HCT116 (cell line): Measurements from ENCODE around the gene OR7G1. TPM values are rescaled to one million over a fixed set of nuclear protein-coding genes. Genes with fewer than 3 reads are reported as not detected.

Experiments used
- ATAC-seq: fragments of 200-7000 bp; cut with Tn5 transposase; 2 replicates; pipeline ENCODE4 v1.9.1; 2020; ENCODE audit warnings: mild to moderate bottlenecking, moderate library complexity
- BruUV-seq: library from RNA; stranded (reverse); fragments of 400-500 nt; replicated peaks from 2 replicates; lab custom pipeline; 2021; lab: Mats Ljungman, UMichigan
- CTCF ChIA-PET: fragments of 300-600 bp; sonication (Branson Sonifier 250); formaldehyde crosslinking; loops from one replicate; lab custom pipeline; 2021; ENCODE audit warnings: antibody characterized with exemption; lab: Charles Lee
- POLR2A ChIA-PET: fragments of 300-600, 350-600 bp; sonication (Branson Sonifier 250); formaldehyde crosslinking; loops from one replicate; lab custom pipeline; 2021; ENCODE audit warnings: antibody characterized with exemption; lab: Charles Lee
- RAD21 ChIA-PET, 2 experiments: fragments of 300-600 bp; sonication (Branson Sonifier 250); formaldehyde crosslinking; loops; one replicate each; lab custom pipeline; 2023; ENCODE audit warnings: low total read pairs in 2 of 2; ENCODE audit not compliant: uncharacterized antibody in 2 of 2, unreplicated experiment in 2 of 2, low non-redundant PET in 1 of 2; lab: Charles Lee
- DNase-seq: peaks from one replicate; pipeline ENCODE4 v3.0.0-alpha.2; 2010; ENCODE audit warnings: low read depth, low spot score
- H2AFZ ChIP-seq: fragments of 200-600 bp; shearing (Covaris generic), sonication (generic); 2 replicates; pipeline ENCODE4 v1.6.1; 2017; ENCODE audit warnings: low read depth, mixed run types, mixed read lengths, antibody characterized with exemption, low read length; ENCODE audit not compliant: poor library complexity, severe bottlenecking
- H3K27ac ChIP-seq: 2 replicates; pipeline ENCODE4 v1.5.1; 2012; ENCODE audit warnings: low read depth, low read length
- H3K27me3 ChIP-seq: fragments of 200-600 bp; sonication (generic); 2 replicates; pipeline ENCODE4 v1.6.1; 2016; ENCODE audit warnings: mixed run types, low read length, mixed read lengths; ENCODE audit not compliant: insufficient read depth
- H3K36me3 ChIP-seq, 2 experiments: fragments of 200-500 bp in 1 of 2; fragments of 200-600 bp in 1 of 2; sonication (Bioruptor generic) in 1 of 2; sonication (generic) in 1 of 2; 2 replicates each; pipeline versions ENCODE4 v1.5.1 to v1.6.1; 2014 to 2016; ENCODE audit warnings: low read length in 2 of 2, inconsistent platforms in 1 of 2, mixed read lengths in 1 of 2, mixed run types in 1 of 2; ENCODE audit not compliant: insufficient read depth in 2 of 2, control insufficient read depth in 1 of 2
- H3K4me1 ChIP-seq, 2 experiments: fragments of 200-600 bp in 1 of 2; sonication (generic) in 1 of 2; 2 replicates each; pipeline versions ENCODE4 v1.5.1 to v1.6.1; 2012 to 2017; ENCODE audit warnings: low read length in 2 of 2, inconsistent platforms in 1 of 2, mild to moderate bottlenecking in 1 of 2, mixed read lengths in 1 of 2, mixed run types in 1 of 2, moderate library complexity in 1 of 2; ENCODE audit not compliant: insufficient read depth in 2 of 2, control insufficient read depth in 1 of 2
- H3K4me2 ChIP-seq: fragments of 200-600 bp; sonication (generic); 2 replicates; pipeline ENCODE4 v1.6.1; 2017; ENCODE audit warnings: mixed run types, low read length, mixed read lengths
- H3K4me3 ChIP-seq, 2 experiments: fragments of 200-600 bp in 1 of 2; sonication (generic) in 1 of 2; replicated peaks in 1 of 2; 2 replicates each; pipeline ENCODE4 v1.5.1; 2011 to 2016; ENCODE audit warnings: low read length in 2 of 2, control low read depth in 1 of 2, low read depth in 1 of 2, mild to moderate bottlenecking in 1 of 2, mixed read lengths in 1 of 2, mixed run types in 1 of 2
- H3K79me2 ChIP-seq: fragments of 200-600 bp; sonication (generic); 2 replicates; pipeline ENCODE4 v1.6.1; 2017; ENCODE audit warnings: mild to moderate bottlenecking, mixed run types, low read length, moderate library complexity, mixed read lengths; ENCODE audit not compliant: insufficient read depth
- H3K9ac ChIP-seq: fragments of 200-600 bp; sonication (generic); 2 replicates; pipeline ENCODE4 v1.6.1; 2016; ENCODE audit warnings: low read length, mixed read lengths
- H3K9me2 ChIP-seq: fragments of 200-600 bp; sonication (generic), shearing (Covaris generic); 2 replicates; pipeline ENCODE4 v1.6.1; 2017; ENCODE audit warnings: mixed run types, mild to moderate bottlenecking, moderate library complexity; ENCODE audit not compliant: insufficient read depth
- H3K9me3 ChIP-seq, 2 experiments: fragments of 200-500 bp in 1 of 2; fragments of 200-600 bp in 1 of 2; sonication (Bioruptor generic) in 1 of 2; sonication (generic) in 1 of 2; 2 replicates each; pipeline ENCODE4 v1.6.1; 2014 to 2017; ENCODE audit warnings: low read length in 2 of 2, mixed read lengths in 2 of 2, inconsistent platforms in 1 of 2, low read depth in 1 of 2, mild to moderate bottlenecking in 1 of 2, mixed run types in 1 of 2, moderate library complexity in 1 of 2; ENCODE audit not compliant: control insufficient read depth in 1 of 2, insufficient read depth in 1 of 2
- H4K20me1 ChIP-seq: fragments of 200-600 bp; sonication (generic), shearing (Covaris generic); 2 replicates; pipeline ENCODE4 v1.6.1; 2017; ENCODE audit warnings: mixed run types, mild to moderate bottlenecking, moderate library complexity; ENCODE audit not compliant: insufficient read depth
- EGR1 ChIP-seq: IDR thresholded peaks from 2 replicates; pipeline ENCODE4 v1.6.1; 2012; ENCODE audit warnings: low read depth
- ELF1 ChIP-seq: IDR thresholded peaks from 2 replicates; pipeline ENCODE4 v1.6.1; 2012; ENCODE audit warnings: low read depth, borderline replicate concordance
- JUND ChIP-seq: IDR thresholded peaks from 2 replicates; pipeline ENCODE4 v1.6.1; 2012
- POLR2A ChIP-seq: IDR thresholded peaks from 2 replicates; pipeline ENCODE4 v1.7.0; 2011; ENCODE audit warnings: borderline replicate concordance; ENCODE audit not compliant: insufficient read depth, insufficient read length; ENCODE audit errors: extremely low read depth
- POLR2AphosphoS5 ChIP-seq: IDR thresholded peaks from 2 replicates; pipeline ENCODE4 v1.6.1; 2011; ENCODE audit warnings: mild to moderate bottlenecking, low read depth, low read length, moderate library complexity
- RAD21 ChIP-seq: IDR thresholded peaks from 2 replicates; pipeline ENCODE4 v1.6.1; 2012; ENCODE audit warnings: low read depth, mild to moderate bottlenecking
- SIN3A ChIP-seq: IDR thresholded peaks from 2 replicates; pipeline ENCODE4 v1.6.1; 2012; ENCODE audit warnings: low read depth
- YY1 ChIP-seq: IDR thresholded peaks from 2 replicates; pipeline ENCODE4 v1.6.1; 2011; ENCODE audit warnings: low read length, low read depth, moderate library complexity, mild to moderate bottlenecking; ENCODE audit not compliant: insufficient replicate concordance; ENCODE audit errors: extremely low read depth
- ZFX ChIP-seq: fragments of 450-650 bp; IDR thresholded peaks from 2 replicates; pipeline ENCODE4 v1.6.1; 2017
- ZNF274 ChIP-seq: fragments of 200-500 bp; sonication (Bioruptor generic); IDR thresholded peaks from 2 replicates; pipeline ENCODE4 v1.6.1; 2014; ENCODE audit warnings: mild to moderate bottlenecking, low read depth, low read length, inconsistent platforms
- intact Hi-C: fragments of 100-400 bp; cut with micrococcal nuclease; formaldehyde crosslinking; loops from 2 replicates; pipeline ENCODE4 v1.10.0; 2022
- total RNA-seq: library from RNA; stranded (reverse); gene quantifications from one replicate; pipeline ENCODE4 v1.2.1, GENCODE V29; 2021; ENCODE audit not compliant: unreplicated experiment
- TF ChIP-seq, protein P1 (sequence below): IDR thresholded peaks from 2 replicates; pipeline ENCODE4 v1.6.1; 2012
- TF ChIP-seq, protein P2 (sequence below): IDR thresholded peaks from 2 replicates; pipeline ENCODE4 v1.6.1; 2012
- TF ChIP-seq, protein P3 (sequence below): IDR thresholded peaks from 2 replicates; pipeline ENCODE4 v1.6.1; 2012; ENCODE audit warnings: low read depth

OR7G1 gene
- total RNA-seq, 1 experiment from 2014 or later = not detected

DNA sequence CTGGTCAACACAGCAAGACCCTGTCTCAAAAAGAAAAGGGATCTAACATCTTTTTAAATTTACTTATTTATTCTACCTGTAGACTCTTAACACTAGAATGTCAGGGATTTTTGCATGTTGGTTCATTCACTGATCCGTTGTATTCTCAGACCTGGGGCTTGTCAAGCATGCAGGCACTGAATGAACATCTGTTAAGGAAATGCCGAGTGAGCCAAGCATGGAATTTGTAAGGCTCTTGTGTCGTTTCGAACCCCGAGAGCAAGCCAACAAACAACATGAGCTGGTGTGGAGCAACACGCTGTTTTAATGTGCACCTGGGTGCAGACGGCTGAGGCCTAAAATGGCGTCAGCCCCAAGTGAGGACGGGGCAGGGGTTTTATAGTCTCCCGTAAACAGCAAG lies 38.7 kb downstream of the OR7G1 start:
- H4K20me1 ChIP-seq = no peaks in the 10 kb centered on the region
- H3K27me3 ChIP-seq = no peaks in the 10 kb centered on the region
- no peak for ATAC-seq
- H3K36me3 ChIP-seq = no peaks in the 10 kb centered on the region
- intact Hi-C loops = no loop called here
- CTCF ChIA-PET = no interaction called here
- no peaks in the 10 kb centered on the region for H3K9me2 ChIP-seq
- no peak overlapping the region; the same call in 1 of the 2 replicates for H3K27ac ChIP-seq
- no peaks in the 10 kb centered on the region for H3K9me3 ChIP-seq
- BruUV-seq = no TSS peak
- RAD21 ChIA-PET = no interaction called here
- no peak for DNase-seq
- H3K4me3 ChIP-seq = no peak overlapping the region
- no peaks in the 10 kb centered on the region for H3K79me2 ChIP-seq
- no peak overlapping the region for H2AFZ ChIP-seq
- H3K4me2 ChIP-seq = 0 out of 2 replicates have a peak overlapping the region, but pooled peaks have one; percentile 66
- H3K9ac ChIP-seq = no peak overlapping the region
- no peak for TF ChIP-seq JUND
- no peak for TF ChIP-seq YY1
- POLR2A ChIA-PET = no interaction called here
- peaks cover 31 to 40% of the 10 kb centered on the region in 2 experiments for H3K4me1 ChIP-seq

DNA sequence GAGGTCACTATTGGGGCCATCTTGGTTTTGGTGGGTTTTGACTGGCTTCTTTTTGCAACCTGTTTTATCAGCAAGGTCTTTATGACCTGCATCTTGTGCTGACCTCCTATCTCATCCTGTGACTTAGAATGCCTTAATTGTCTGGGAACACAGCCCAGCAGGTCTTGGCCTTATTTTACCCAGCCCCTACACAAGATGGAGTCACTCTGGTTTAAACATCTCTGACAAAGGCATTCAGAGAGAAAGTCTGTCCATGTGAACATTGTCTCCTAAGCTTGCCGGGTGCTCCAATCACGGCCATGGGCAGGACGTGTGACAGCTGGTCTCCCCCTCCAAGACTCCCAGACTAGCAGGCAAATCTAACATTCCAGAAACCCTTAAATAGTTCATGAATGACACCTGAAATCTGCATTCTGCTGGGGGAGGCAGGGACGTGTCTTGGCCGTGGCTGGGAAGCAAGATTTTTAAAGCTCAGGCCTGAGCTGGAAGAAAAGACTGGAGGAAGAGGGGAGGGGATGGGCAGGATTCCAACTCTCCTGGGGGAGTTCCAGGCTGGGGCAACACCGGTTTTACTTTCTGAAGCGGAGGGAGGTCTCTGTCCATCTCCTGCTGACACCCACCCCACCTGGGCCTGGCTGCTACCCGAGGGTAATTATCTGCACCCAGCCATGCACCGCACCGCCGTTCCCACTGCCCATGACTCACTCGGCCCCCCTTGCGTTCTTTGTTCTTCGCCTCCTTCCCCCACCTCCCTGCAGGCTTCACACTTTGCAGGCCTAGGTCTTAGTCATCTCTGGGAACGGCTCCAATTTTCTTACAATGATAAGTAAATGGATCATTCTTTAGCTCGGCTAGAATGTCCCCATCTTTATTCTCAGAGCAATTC lies 40.3 kb downstream of the OR7G1 start:
- Histone ChIP-seq H3K27me3 (no peaks in the 10 kb centered on the region), H3K9ac (peak overlapping the region; percentile 29), H3K4me2 (peak overlapping the region; percentile 66), H3K36me3 (no peaks in the 10 kb centered on the region), H3K4me3 (peak overlapping the region; percentile 9; a peak in 1 of 4 replicates), H3K4me1 (peaks cover 34 to 46% of the 10 kb centered on the region in 2 experiments), H3K79me2 (no peaks in the 10 kb centered on the region), H3K9me3 (no peaks in the 10 kb centered on the region), H3K27ac (peak overlapping the region; percentile 86), H2AFZ (peak overlapping the region; percentile 36), H4K20me1 (no peaks in the 10 kb centered on the region), H3K9me2 (no peaks in the 10 kb centered on the region)
- DNase-seq (peak; percentile 97), ATAC-seq (peak; percentile 90)
- RAD21 ChIA-PET = interaction anchor here (0.6 kb wide), 2 partner anchors 14 to 1172 kb away, joined by 3 to 4 read pairs; no protein-coding TSS in a partner anchor
- POLR2A ChIA-PET = interaction anchor here (0.8 kb wide), 1 partner anchor 243 kb away, joined by 5 read pairs; no protein-coding TSS in a partner anchor
- no TSS peak for BruUV-seq
- CTCF ChIA-PET = interaction anchor here (0.6 to 1.3 kb wide), 5 partner anchors 87 to 1163 kb away, joined by 3 to 4 read pairs (median 3); partner anchors contain the start of gene ACTL9
- intact Hi-C loops = loop anchor here (2.0 kb wide), 2 partner anchors 57 to 243 kb away; partner anchors contain the start of genes MBD3L1 and ZNF558
- TF ChIP-seq, protein P1, sequence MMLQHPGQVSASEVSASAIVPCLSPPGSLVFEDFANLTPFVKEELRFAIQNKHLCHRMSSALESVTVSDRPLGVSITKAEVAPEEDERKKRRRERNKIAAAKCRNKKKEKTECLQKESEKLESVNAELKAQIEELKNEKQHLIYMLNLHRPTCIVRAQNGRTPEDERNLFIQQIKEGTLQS = no peak; the same call in 1 of the 2 replicates
- peak; percentile 100 for TF ChIP-seq JUND
- peak; percentile 76 for TF ChIP-seq SIN3A
- no peak for TF ChIP-seq ZNF274
- no peak for TF ChIP-seq ELF1
- TF ChIP-seq, protein P2, sequence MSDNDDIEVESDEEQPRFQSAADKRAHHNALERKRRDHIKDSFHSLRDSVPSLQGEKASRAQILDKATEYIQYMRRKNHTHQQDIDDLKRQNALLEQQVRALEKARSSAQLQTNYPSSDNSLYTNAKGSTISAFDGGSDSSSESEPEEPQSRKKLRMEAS = peak; percentile 92
- TF ChIP-seq RAD21 = peak; percentile 50
- peak; percentile 78 for TF ChIP-seq POLR2AphosphoS5
- no peak for TF ChIP-seq POLR2A
- TF ChIP-seq YY1 = peak; percentile 9
- TF ChIP-seq EGR1 = peak; percentile 38; the same call in 1 of the 2 replicates
- no peak for TF ChIP-seq ZFX
- TF ChIP-seq, protein P3, sequence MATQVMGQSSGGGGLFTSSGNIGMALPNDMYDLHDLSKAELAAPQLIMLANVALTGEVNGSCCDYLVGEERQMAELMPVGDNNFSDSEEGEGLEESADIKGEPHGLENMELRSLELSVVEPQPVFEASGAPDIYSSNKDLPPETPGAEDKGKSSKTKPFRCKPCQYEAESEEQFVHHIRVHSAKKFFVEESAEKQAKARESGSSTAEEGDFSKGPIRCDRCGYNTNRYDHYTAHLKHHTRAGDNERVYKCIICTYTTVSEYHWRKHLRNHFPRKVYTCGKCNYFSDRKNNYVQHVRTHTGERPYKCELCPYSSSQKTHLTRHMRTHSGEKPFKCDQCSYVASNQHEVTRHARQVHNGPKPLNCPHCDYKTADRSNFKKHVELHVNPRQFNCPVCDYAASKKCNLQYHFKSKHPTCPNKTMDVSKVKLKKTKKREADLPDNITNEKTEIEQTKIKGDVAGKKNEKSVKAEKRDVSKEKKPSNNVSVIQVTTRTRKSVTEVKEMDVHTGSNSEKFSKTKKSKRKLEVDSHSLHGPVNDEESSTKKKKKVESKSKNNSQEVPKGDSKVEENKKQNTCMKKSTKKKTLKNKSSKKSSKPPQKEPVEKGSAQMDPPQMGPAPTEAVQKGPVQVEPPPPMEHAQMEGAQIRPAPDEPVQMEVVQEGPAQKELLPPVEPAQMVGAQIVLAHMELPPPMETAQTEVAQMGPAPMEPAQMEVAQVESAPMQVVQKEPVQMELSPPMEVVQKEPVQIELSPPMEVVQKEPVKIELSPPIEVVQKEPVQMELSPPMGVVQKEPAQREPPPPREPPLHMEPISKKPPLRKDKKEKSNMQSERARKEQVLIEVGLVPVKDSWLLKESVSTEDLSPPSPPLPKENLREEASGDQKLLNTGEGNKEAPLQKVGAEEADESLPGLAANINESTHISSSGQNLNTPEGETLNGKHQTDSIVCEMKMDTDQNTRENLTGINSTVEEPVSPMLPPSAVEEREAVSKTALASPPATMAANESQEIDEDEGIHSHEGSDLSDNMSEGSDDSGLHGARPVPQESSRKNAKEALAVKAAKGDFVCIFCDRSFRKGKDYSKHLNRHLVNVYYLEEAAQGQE = no peak
